ENCODE data around the gene SUDS3. TPM values are rescaled to one million over a fixed set of nuclear protein-coding genes. Genes with fewer than 3 reads are reported as not detected.

The SUDS3 gene, protein sequence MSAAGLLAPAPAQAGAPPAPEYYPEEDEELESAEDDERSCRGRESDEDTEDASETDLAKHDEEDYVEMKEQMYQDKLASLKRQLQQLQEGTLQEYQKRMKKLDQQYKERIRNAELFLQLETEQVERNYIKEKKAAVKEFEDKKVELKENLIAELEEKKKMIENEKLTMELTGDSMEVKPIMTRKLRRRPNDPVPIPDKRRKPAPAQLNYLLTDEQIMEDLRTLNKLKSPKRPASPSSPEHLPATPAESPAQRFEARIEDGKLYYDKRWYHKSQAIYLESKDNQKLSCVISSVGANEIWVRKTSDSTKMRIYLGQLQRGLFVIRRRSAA
- total RNA-seq = 10 to 100 TPM; 35.2 to 56.4 (median 50.9) TPM
- long read RNA-seq, donor 1, full-length matches to known transcripts = 55 of 77 reads
- long read RNA-seq, donor 1, partial matches to known transcripts = 14 of 77 reads
- long read RNA-seq, donor 1, other reads (novel, unspliced or antisense) = 8 of 77 reads
- long read RNA-seq, donor 2, full-length matches to known transcripts = 3 of 35 reads
- long read RNA-seq, donor 2, partial matches to known transcripts = 28 of 35 reads
- long read RNA-seq, donor 2, other reads (novel, unspliced or antisense) = 4 of 35 reads

DNA sequence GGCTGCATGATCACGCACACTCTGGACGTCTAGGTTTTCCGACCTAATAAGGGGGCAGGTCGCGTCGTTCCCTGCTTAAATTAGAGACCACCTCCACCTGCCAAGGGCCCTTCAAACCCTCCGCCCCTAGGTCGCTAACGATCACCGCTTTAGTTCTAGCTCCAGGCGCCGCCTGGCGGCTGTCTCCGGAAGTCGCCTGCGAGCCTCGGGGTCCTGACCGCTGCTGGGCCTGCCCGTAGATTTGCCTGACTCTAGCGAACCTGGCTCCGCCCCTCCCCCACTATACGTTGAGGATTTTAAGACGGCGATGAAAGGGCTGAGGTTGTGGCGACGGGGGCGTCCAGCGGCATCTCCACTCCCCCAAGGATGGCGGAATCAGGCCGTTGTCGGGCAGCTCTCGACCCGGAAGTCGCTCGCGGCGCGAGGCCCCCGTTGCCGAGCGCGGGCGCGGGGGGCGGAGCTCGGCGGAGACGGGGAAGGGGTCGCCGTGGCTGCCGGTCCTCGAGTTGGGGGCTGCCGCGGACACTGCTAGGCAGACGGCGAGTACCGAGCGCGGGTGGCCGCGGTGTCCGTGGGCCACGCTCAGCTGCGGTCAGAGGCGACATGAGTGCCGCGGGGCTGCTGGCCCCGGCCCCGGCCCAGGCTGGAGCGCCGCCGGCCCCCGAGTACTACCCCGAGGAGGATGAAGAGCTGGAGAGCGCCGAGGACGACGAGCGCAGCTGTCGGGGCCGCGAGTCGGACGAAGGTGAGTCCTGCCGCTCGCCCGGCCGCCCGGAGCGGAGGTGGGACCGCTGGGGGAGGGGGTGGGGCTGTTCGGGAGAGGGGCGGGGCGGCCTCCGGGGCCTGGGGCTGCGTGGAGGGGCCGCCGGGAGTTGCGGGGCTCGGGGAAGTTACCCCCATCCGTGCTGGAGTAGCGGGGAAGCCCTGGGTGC, at the start of gene SUDS3:
SUDS3 (plus strand) TSS at position 467 of the 932 bp plus-strand sequence; CDS start at position 604, 137 bp downstream.
- ATAC-seq = peak; percentile 67
- intact Hi-C loops (cut with DNase I, micrococcal nuclease) = loop anchor here (5.0 to 10.0 kb wide), 2 partner anchors 192 to 194 kb away; no protein-coding TSS in a partner anchor

DNA sequence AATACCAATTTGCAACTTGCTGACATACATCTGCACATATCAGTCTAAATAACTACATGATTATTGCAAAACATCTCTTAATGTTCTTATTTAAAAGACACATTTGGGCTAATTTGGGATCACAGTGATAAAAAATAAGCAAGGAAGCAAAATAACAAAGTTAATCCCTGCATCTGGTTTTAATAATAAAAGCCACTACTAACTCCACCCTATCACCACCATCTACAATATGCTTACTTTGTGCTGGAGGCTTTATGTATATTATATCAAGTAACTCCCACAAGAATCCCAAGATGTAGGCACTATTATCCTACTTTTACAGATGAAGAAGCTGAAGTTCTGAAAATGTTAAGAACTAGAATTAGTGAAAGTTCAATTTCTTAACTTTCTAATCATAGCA, 49.4 kb upstream of the SUDS3 start:
- H3K9me3 ChIP-seq = no peaks in the 10 kb centered on the region
- intact Hi-C loops (cut with DNase I, micrococcal nuclease) = no loop called here
- no peak for ATAC-seq
- H3K36me3 ChIP-seq (ENCODE audit: low read depth) = no peaks in the 10 kb centered on the region
- H3K4me3 ChIP-seq = no peak overlapping the region
- H3K4me1 ChIP-seq (ENCODE audit: low read depth) = peaks cover 16% of the 10 kb centered on the region
- TF ChIP-seq, protein P1, sequence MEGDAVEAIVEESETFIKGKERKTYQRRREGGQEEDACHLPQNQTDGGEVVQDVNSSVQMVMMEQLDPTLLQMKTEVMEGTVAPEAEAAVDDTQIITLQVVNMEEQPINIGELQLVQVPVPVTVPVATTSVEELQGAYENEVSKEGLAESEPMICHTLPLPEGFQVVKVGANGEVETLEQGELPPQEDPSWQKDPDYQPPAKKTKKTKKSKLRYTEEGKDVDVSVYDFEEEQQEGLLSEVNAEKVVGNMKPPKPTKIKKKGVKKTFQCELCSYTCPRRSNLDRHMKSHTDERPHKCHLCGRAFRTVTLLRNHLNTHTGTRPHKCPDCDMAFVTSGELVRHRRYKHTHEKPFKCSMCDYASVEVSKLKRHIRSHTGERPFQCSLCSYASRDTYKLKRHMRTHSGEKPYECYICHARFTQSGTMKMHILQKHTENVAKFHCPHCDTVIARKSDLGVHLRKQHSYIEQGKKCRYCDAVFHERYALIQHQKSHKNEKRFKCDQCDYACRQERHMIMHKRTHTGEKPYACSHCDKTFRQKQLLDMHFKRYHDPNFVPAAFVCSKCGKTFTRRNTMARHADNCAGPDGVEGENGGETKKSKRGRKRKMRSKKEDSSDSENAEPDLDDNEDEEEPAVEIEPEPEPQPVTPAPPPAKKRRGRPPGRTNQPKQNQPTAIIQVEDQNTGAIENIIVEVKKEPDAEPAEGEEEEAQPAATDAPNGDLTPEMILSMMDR (IDR thresholded peaks at IDR 0.05) = no peak
- no peak for DNase-seq

More for the DNA sequence above, at the start of gene SUDS3:
- DNase-seq = peak; percentile 95 to 100 (median 97)
- Histone ChIP-seq H3K36me3 (ENCODE audit: low read depth) (no peaks in the 10 kb centered on the region), H3K9me3 (no peaks in the 10 kb centered on the region), H3K4me3 (peak within 1 kb of the TSS; percentile 93), H3K4me1 (ENCODE audit: low read depth) (peaks cover 28% of the 10 kb centered on the region)
- TF ChIP-seq, protein P1 (IDR thresholded peaks at IDR 0.05) = peak; percentile 96

DNA sequence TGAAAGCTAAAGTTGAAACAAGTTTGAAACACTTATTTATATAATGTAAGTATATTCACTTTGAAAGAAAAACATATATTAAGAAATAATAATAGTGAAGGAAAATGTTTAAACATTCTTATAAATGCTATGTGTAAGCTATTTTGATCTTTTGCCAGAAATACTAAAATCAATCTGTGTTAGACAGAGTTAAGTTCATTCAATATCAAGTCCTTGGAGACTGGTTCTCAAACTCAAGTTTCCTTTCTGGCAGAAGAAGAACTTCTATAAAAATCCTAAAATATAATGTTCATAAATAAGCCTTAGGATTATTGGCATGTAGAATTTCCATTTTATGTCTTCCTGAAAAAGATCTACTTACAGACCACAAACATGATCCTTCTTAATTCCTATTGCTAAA, 49.0 kb upstream of the SUDS3 start:
- Histone ChIP-seq H3K36me3 (ENCODE audit: low read depth) (no peaks in the 10 kb centered on the region), H3K4me1 (ENCODE audit: low read depth) (peaks cover 16% of the 10 kb centered on the region), H3K4me3 (no peak overlapping the region), H3K9me3 (no peaks in the 10 kb centered on the region)
- TF ChIP-seq, protein P1 (IDR thresholded peaks at IDR 0.05) = no peak
- intact Hi-C loops (cut with DNase I, micrococcal nuclease) = no loop called here
- ATAC-seq (no peak), DNase-seq (no peak)

DNA sequence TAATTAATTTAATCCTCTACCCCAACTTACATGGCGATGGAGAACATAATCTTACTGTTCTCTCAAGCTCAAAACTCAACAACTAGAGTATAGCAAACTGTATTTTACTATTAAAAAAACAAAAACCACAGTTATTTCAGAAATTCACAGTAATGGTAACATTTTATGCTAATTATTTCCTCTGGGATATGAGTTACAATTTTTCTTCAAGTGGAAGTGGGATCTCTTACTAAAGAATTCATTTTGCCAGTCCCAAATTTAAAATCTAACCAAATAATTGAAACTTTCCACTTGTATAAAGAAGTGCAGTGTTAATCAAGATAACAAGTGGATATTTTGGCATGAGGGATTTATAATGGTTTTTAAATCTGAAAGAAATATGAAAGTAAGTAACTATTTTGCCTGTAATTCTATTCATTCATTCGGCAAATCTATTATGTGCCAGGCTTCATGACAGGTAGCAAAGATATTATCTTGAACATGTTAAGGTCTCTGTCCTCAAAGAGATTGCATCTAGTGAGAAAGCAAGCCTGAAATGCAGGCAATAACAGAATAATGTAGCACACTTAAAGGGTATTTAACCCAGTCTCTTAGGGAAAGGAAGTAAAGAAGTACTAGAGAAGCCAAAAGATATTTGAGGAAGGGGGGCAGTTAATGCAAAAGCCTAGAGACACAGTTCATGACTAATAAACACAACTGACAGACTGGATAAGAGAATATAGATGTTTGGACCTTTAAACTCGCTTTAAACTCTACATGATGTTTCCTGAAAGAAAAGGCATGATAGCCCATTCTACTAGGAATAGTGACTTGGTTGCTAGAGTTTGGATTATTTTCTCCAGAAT, 47.6 kb upstream of the SUDS3 start:
- intact Hi-C loops (cut with DNase I, micrococcal nuclease) = no loop called here
- no peak for DNase-seq
- no peaks in the 10 kb centered on the region for H3K9me3 ChIP-seq
- TF ChIP-seq, protein P1 (IDR thresholded peaks at IDR 0.05) = no peak
- peaks cover 16% of the 10 kb centered on the region for H3K4me1 ChIP-seq (ENCODE audit: low read depth)
- no peaks in the 10 kb centered on the region for H3K36me3 ChIP-seq (ENCODE audit: low read depth)
- no peak overlapping the region for H3K4me3 ChIP-seq
- ATAC-seq = no peak

All from mucosa of descending colon (tissue), 3 donors.